ENCODE results near the gene ANKRD55. TPM values are rescaled to one million over a fixed set of nuclear protein-coding genes. Genes with fewer than 3 reads are reported as not detected.
A peak's percentile ranks its signal among the peaks of the same experiment; 100 is the strongest.

ANKRD55 gene
- total and polyA plus RNA-seq, 2 donors from 2014 or later: 0.26 to 1.2 TPM

- TF ChIP-seq, protein P1, sequence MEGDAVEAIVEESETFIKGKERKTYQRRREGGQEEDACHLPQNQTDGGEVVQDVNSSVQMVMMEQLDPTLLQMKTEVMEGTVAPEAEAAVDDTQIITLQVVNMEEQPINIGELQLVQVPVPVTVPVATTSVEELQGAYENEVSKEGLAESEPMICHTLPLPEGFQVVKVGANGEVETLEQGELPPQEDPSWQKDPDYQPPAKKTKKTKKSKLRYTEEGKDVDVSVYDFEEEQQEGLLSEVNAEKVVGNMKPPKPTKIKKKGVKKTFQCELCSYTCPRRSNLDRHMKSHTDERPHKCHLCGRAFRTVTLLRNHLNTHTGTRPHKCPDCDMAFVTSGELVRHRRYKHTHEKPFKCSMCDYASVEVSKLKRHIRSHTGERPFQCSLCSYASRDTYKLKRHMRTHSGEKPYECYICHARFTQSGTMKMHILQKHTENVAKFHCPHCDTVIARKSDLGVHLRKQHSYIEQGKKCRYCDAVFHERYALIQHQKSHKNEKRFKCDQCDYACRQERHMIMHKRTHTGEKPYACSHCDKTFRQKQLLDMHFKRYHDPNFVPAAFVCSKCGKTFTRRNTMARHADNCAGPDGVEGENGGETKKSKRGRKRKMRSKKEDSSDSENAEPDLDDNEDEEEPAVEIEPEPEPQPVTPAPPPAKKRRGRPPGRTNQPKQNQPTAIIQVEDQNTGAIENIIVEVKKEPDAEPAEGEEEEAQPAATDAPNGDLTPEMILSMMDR (IDR thresholded peaks at IDR 0.05; ENCODE audit: borderline replicate concordance, extremely low read depth, insufficient read depth): no peak
- no peak for FAIRE-seq
- Histone ChIP-seq H3K9ac (ENCODE audit: low read length in 3 of 3) (no peak overlapping the region), H3K4me1 (ENCODE audit: control insufficient read depth in 2 of 3, insufficient read depth in 2 of 3, low read depth in 1 of 3, low read length in 3 of 3) (peaks cover 2 to 9% (median 2%) of the 10 kb centered on the region in 3 donors), H3K27me3 (ENCODE audit: control insufficient read depth, insufficient read depth, low read length) (no peaks in the 10 kb centered on the region), H3K4me3 (ENCODE audit: low read length in 3 of 3) (no peak overlapping the region), H3K27ac (ENCODE audit: low read depth in 2 of 2, low read length in 2 of 2) (peak overlapping the region; percentile 5 to 44), H3K36me3 (ENCODE audit: control insufficient read depth in 2 of 3, insufficient read depth in 3 of 3, low read length in 3 of 3) (no peaks in the 10 kb centered on the region), H3K9me3 (ENCODE audit: control insufficient read depth in 2 of 3, insufficient read depth in 1 of 3, low read length in 3 of 3) (no peaks in the 10 kb centered on the region)
- DNase-seq: peak in 1 of 5 donors; percentile 47
- intact Hi-C loops (cut with DNase I): no loop called here
Measured at GRCh38 chr5:56070851-56071465, 162.2 kb downstream of the ANKRD55 start.

- no peak for FAIRE-seq
- intact Hi-C loops (cut with DNase I): no loop called here
- DNase-seq: no peak
Measured at GRCh38 chr5:56069652-56070226, 163.4 kb downstream of the ANKRD55 start.

GRCh38 chr5:56066931-56067450 is 166.1 kb downstream of the ANKRD55 start:
- H3K27ac ChIP-seq (ENCODE audit: low read depth in 2 of 2, low read length in 2 of 2): no peak overlapping the region

More at GRCh38 chr5:56069652-56070226, 163.4 kb downstream of the ANKRD55 start:
- Histone ChIP-seq H3K27ac (ENCODE audit: low read depth in 2 of 2, low read length in 2 of 2) (no peak overlapping the region), H3K9me3 (ENCODE audit: control insufficient read depth in 2 of 3, insufficient read depth in 1 of 3, low read length in 3 of 3) (no peaks in the 10 kb centered on the region), H3K9ac (ENCODE audit: low read length in 3 of 3) (no peak overlapping the region), H3K27me3 (ENCODE audit: control insufficient read depth, insufficient read depth, low read length) (no peaks in the 10 kb centered on the region), H3K4me3 (ENCODE audit: low read length in 3 of 3) (no peak overlapping the region), H3K4me1 (ENCODE audit: control insufficient read depth in 2 of 3, insufficient read depth in 2 of 3, low read depth in 1 of 3, low read length in 3 of 3) (peaks cover 0 to 5% (median 2%) of the 10 kb centered on the region in 3 donors), H3K36me3 (ENCODE audit: control insufficient read depth in 2 of 3, insufficient read depth in 3 of 3, low read length in 3 of 3) (no peaks in the 10 kb centered on the region)
- TF ChIP-seq, protein P1 (IDR thresholded peaks at IDR 0.05; ENCODE audit: borderline replicate concordance, extremely low read depth, insufficient read depth): no peak

More at GRCh38 chr5:56066931-56067450, 166.1 kb downstream of the ANKRD55 start:
- Histone ChIP-seq H3K36me3 (ENCODE audit: control insufficient read depth in 2 of 3, insufficient read depth in 3 of 3, low read length in 3 of 3) (no peaks in the 10 kb centered on the region), H3K4me1 (ENCODE audit: control insufficient read depth in 2 of 3, insufficient read depth in 2 of 3, low read depth in 1 of 3, low read length in 3 of 3) (peaks cover 0 to 5% (median 2%) of the 10 kb centered on the region in 3 donors), H3K4me3 (ENCODE audit: low read length in 3 of 3) (no peak overlapping the region), H3K27me3 (ENCODE audit: control insufficient read depth, insufficient read depth, low read length) (no peaks in the 10 kb centered on the region), H3K9ac (ENCODE audit: low read length in 3 of 3) (no peak overlapping the region), H3K9me3 (ENCODE audit: control insufficient read depth in 2 of 3, insufficient read depth in 1 of 3, low read length in 3 of 3) (no peaks in the 10 kb centered on the region)
- DNase-seq: no peak
- FAIRE-seq: no peak
- TF ChIP-seq, protein P1 (IDR thresholded peaks at IDR 0.05; ENCODE audit: borderline replicate concordance, extremely low read depth, insufficient read depth): no peak
- intact Hi-C loops (cut with DNase I): no loop called here

All from kidney (tissue), 14 donors.